ENCODE data around the gene UFD1. TPM values are rescaled to one million over a fixed set of nuclear protein-coding genes. Genes with fewer than 3 reads are reported as not detected.

UFD1 gene
- total and polyA plus RNA-seq, 9 of the 15 experiments (the other 6 are each of a cell fraction or from before 2014, with no cell fraction given): 238 to 645 (median 363) TPM

GRCh38 chr22:19523240-19524169, 44.5 kb upstream of the UFD1 start:
- peak overlapping the region in 1 of 2 experiments; percentile 1; a peak in 1 of 4 replicates for H3K9ac ChIP-seq (ENCODE audit: insufficient read depth in 1 of 2, low read depth in 2 of 2, low read length in 2 of 2)
- in situ Hi-C loops (cut with MboI) (no loop called here), intact Hi-C loops (cut with micrococcal nuclease) (no loop called here)
- H3K36me3 ChIP-seq (ENCODE audit: control insufficient read depth, insufficient read depth, low read length): peaks cover 43% of the 10 kb centered on the region; the same call in 2 of the 3 replicates
- H3K4me2 ChIP-seq (ENCODE audit: insufficient read depth, low read length): no peak overlapping the region
- H3K9me3 ChIP-seq (replicated peaks; ENCODE audit: control insufficient read depth, insufficient read depth, low read depth, low read length): no peaks in the 10 kb centered on the region
- H2AFZ ChIP-seq (ENCODE audit: low read depth, low read length): no peak overlapping the region
- BruUV-seq (replicated peaks): no TSS peak
- no peaks in the 10 kb centered on the region for H3K79me2 ChIP-seq (ENCODE audit: control insufficient read depth, insufficient read depth, low read length)
- peaks cover 0 to 52% of the 10 kb centered on the region in 2 experiments; a peak in 3 of 5 replicates for H3K4me1 ChIP-seq (replicated peaks in 1 of 2; ENCODE audit: control insufficient read depth in 2 of 2, insufficient read depth in 2 of 2, low read length in 2 of 2)
- ATAC-seq (no peak), DNase-seq (ENCODE audit: extremely low read depth in 1 of 4, low spot score in 3 of 4) (peak in 2 of 4 experiments; percentile 42 to 56), FAIRE-seq (no peak)
- peaks cover 19 to 23% of the 10 kb centered on the region in 2 experiments; a peak in 4 of 5 replicates for H3K27me3 ChIP-seq (ENCODE audit: control insufficient read depth in 2 of 2, insufficient read depth in 2 of 2, low read length in 2 of 2)
- no peak overlapping the region for H3K27ac ChIP-seq (ENCODE audit: extremely low read depth, low read depth, low read length)
- H3K9me1 ChIP-seq (ENCODE audit: control insufficient read depth, insufficient read depth, low read length): no peaks in the 10 kb centered on the region
- H4K20me1 ChIP-seq (replicated peaks; ENCODE audit: control insufficient read depth, insufficient read depth, low read length): peaks cover 22% of the 10 kb centered on the region
- POLR2A ChIA-PET: interaction anchor here (0.6 to 2.8 kb wide), 6 partner anchors 13 to 565 kb away, joined by 3 to 22 read pairs (median 3); no protein-coding TSS in a partner anchor
- 97% methylated on average over 99 of the region's 99 CpGs for WGBS (ENCODE audit: insufficient coverage, low coverage, missing lambda C conversion rate)
- no peak overlapping the region for H3K4me3 ChIP-seq
- CTCF ChIA-PET (ENCODE audit: low intra/inter-chr PET ratio): no interaction called here
- TF ChIP-seq KLF13 (tag; IDR thresholded peaks at IDR 0.05; ENCODE audit: borderline replicate concordance, low read depth): no peak
- no peak for TF ChIP-seq ZNF586 (CRISPR knock-in tag; conservative IDR thresholded peaks at IDR 0.05)
- TF ChIP-seq TFAM (CRISPR knock-in tag; conservative IDR thresholded peaks at IDR 0.05): no peak
- no peak for TF ChIP-seq HMBOX1 (IDR thresholded peaks at IDR 0.05)
- TF ChIP-seq ZNF280A (IDR thresholded peaks at IDR 0.05; ENCODE audit: low read depth, partially characterized antibody): no peak
- TF ChIP-seq VEZF1 (CRISPR knock-in tag; IDR thresholded peaks at IDR 0.05): no peak
- no peak for TF ChIP-seq ZNF121 (CRISPR knock-in tag; conservative IDR thresholded peaks at IDR 0.05)
- no peak for TF ChIP-seq ZNF449 (CRISPR knock-in tag; IDR thresholded peaks at IDR 0.05)
- TF ChIP-seq PHF8 (IDR thresholded peaks at IDR 0.05; ENCODE audit: borderline replicate concordance, low read length): peak; percentile 19; the same call in 1 of the 2 replicates
- no peak for TF ChIP-seq GATAD2B (IDR thresholded peaks at IDR 0.05; ENCODE audit: borderline replicate concordance)
- 0 out of 2 replicates have a peak, but pooled peaks have one; percentile 21 for TF ChIP-seq ZNF124 (CRISPR knock-in tag; IDR thresholded peaks at IDR 0.05)
- no peak for TF ChIP-seq NFE2L1 (tag; IDR thresholded peaks at IDR 0.05; ENCODE audit: borderline replicate concordance, low read depth)
